HG03521 (cell line): ENCODE data around the gene MAML2.
A peak's percentile ranks its signal among the peaks of the same experiment; 100 is the strongest.

Experiments
- ATAC-seq: cut with Tn5 transposase; IDR thresholded peaks from one replicate; pipeline ENCODE4 v1.9.1; 2021; ENCODE audit warnings: mild to moderate bottlenecking, moderate library complexity; ENCODE audit not compliant: unreplicated experiment

Gene MAML2

DNA sequence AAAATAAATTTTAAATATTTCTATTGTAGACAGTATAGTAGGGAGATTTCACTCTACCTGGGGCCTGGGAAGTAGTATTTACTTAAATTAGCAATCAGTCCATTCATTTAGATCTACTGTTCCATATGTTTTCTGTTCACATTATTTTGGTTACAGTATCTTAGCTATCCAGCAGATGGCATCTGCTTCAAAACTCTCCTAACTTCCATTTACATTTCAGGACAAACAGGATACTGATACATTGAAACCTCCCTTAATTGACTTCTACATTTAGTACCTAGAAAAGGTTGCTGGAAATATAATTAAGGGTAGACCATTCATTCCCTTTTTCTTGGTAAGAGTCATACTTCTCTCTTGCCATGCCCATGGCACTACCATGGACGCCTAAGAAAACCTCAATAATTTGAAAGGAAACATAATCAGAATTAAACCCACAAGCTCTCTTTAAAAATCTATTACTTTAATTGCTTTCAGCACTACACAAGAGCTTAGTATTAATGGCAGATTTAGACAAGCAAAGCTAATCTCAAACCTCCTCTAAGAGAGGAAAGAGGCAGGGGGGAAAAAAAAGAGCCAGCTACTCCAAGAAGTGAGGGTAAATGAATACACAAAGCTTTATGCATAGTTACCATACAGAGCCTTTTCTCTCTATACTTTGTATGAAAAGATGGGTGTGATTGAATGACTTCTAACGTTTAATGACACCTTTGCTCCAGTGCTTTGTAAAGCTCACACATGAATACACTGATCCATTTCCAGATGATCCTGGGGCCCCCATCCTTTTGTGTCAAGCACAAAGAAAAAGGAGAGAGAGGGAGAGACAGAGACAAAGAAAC is 287.9 kb downstream of the MAML2 start:
- ATAC-seq: no peak

DNA sequence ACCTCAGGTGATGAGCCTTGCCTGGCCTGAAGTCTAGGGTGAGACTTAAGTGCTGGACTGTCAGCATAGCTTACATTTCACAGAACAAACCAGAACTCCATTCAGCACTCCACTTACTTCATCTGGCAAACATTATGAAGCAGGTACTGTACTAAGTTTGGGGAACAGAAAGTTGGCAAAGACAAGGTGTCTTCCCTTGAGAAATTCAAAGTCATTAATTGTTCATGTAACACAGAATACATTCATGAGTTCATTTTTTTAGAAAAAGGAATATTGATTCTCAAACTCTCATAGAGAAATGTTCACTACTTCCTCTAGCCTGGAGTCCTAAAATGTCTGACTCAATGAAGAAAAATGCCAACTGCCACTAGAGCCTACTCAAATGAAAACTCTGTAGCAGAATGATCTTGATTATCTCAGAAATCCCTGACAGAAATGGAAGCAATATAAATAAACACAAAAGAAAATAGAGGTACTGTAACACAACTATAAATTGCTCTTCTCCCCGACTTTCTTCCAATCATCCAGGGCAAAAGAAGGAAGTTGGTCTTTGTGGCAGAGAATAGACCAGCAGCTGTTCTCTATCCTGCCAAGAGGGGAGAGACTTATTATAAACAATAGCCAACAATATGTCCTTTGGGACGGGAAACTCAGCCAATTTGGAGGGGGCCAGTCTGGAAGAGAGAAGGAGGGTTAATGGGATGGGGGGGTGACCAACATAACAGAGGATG is 289.9 kb downstream of the MAML2 start:
- no peak for ATAC-seq

DNA sequence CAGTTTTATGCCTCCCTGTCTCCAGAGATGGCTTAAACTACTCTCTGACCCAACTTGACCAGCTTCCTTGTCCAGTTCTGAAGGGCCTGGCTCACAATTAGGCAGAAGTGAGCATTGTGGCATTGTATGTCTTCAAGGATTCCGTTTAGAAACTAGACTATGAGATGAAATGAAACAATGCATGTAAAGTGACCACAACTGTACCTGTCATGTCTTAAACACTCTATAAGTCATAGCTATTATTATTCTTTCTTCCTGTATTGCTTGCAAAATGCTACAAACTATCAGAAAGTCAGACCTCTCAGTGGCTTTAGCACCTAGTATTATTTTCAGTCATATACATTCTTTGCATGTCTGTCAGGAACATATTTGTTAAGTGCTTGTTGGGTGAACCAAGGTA is 291.2 kb downstream of the MAML2 start:
- peak; percentile 98 for ATAC-seq

DNA sequence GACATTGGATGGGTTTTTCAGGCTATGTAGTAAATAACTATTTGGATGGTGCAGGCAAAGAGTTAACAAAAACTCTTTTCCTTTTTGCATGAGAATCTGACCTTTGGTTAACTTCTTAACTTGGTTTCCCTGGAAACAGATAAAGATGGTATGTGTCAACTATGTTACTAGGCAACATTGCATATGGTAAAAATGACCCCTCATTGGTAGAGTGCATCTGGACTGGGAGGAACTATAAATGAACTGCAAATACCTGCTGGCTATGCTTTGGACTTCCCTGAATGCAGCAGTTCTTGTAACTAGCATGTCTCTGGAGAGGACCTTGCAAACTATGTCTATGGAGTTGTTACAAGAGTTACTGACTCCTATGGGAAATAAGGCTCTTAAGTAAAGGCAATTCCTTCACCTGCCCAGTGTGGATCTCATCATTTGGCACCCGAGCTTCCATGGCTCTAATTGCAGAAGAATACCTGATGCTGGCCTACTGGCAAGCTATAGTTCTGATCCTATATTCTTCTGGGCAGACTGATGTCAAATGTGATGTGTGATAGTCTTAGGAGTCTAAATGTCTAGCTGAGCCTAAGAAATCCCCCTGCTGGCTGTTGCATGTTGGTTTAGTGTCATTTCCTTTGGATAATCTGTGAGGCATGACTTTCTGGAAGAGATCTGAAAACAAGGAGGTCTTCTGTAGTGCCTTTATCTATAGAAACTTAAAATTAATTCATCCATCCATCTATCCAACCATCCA is 292.4 kb downstream of the MAML2 start:
- ATAC-seq: no peak

DNA sequence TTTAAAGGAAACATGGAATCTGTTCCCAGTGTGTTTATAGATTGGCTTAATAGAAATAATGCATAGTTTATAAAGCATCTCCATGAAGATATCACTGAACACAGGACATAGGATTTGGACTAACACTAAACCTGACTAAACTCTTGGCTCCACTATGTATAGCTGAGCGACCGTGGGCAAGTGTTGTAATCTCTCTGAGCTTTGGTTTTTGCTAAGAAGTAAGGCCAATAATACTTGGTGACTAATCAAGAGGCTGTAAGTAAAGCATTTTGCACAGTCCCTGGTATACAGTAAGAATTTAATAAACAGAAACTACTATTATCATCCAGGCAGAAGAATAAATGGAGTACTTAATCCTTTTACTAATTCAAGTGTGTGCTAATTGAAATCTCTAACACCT is 293.6 kb downstream of the MAML2 start:
- no peak for ATAC-seq

DNA sequence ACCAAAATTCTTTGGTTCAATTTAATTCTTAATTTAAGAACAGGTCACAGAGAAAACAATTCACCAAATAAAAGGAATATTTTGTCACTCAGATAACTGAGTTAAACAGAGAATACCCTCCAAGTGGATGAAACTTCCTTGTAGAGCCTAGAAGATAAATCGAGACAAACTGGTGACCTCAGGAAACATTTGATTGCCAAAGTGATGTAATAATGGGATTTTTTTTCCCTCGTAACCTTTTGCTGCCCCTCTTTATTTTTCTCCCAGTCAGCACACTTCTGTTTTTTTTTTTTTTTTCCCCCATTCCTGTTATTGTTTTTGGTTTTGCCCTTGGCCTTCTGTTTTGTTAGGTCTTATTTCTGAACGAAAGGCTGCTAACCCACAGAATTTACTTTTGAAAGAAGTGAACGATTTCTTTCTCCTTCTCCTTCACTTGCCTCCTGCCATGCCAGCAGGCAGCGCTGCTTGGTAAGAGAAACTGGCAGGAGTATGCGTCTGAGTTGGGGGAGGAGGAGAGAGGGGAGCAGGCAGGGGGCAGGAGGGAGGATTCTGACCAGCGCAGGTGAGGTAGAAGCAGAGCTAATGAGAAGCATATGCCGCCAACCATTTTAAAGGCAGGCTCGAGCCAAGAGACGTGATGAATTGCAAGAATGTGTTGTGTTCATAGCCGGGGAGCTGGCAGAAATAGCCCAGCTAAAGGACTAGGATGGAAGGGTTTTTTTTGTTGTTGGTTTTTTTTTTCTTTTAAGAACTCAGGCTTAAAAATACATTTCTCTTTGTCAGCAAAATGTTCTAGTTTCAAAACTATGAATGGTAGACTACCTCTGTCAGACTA is 297.2 kb downstream of the MAML2 start:
- no peak for ATAC-seq

DNA sequence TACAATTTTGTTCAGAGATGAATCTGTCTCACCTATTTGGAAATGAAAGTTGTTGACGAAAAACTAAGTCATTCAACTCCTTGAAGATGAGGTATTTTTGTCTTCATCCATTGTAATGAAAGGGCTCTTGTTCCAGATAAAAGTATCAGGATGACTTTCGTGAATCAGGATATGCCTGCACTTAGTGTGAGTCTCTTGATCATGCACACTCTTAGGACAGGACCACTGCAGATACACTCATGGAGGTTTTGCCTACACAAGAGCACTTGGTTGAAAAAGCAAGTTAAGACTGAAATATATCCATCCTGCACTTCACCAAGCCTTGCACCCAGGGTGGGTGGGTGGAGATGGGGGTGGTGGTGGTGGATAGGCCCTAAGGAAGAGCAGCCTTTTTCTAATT is 298.2 kb downstream of the MAML2 start:
- ATAC-seq: no peak

DNA sequence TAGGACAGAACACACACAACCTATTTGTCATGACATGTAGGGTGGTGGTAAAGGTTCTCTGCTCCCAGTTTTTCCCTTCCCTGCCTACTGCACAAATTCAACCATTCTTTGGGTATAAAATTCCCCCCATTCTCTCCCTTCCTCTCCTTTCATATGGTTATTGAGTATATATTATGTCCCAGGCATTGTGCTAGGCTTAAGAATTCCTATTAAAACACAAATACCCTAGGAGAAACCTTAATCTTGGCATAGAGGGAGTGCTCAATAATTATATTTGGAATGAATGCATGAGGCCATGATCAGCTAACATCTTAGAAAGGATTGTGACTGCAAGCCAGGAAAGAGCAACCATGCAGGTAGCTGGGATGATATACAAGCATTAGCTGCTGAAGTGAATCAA is 298.7 kb downstream of the MAML2 start:
- no peak for ATAC-seq

DNA sequence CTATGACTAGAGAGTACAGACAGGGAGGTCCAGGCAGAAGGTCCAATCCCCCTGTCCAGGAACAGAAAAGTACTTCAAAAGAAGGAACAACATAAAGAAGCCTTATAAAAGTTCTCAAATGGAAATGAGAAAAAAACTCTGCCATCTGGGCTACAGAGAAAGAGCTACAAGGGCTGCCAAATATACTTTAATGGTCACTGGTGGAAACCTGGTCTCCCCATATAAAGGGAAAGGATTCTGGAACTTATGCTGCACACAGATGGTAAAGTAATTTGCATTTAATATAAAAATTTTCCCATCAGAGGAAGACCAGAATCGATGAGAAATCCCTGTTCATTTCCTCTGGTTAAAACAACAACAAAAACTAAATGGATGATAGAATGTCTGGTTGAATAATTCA is 299.7 kb downstream of the MAML2 start:
- no peak for ATAC-seq

DNA sequence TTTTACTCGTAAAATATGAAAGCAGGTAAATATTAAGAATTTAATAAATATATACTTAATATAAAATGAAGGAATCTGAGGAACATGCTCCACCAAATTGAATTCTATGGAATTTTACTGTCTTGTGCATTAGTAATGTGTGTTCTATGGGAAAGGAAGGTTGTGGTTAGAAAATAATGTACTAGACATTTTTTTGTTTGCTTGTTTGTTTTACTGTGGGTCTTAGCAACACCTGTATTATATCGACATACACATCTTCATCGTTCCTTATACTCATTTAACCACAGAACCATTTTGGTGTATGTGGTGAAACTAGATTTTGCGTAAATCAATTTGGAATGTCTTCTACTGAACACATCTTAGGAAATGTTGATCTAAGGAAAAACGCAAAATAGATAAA is 304.9 kb downstream of the MAML2 start:
- ATAC-seq: no peak

DNA sequence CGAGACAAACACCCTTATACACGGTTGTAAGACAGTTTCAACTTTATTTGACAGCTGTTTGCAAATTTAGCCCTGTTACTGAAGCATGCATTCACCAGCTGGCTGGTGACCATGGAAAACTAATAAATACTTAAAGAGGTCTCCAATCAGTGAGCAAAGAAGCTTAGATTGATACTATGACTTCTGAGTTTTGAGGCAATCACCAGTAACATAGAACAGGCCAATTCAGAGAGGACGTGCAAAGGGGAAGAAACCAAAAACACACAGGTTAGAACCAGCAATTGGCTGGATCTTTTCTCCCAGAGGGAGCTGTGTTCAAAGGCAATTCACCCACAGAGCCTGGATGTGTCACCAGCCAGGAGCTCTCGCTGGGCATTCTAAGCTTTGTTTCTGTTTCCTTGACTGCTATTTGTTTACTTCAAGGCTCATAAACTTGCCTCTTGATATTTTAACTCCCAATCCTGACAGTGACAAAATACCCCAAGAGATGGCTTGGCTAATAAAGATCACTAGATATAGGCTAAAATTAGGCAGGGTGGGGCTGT is 305.5 kb downstream of the MAML2 start:
- ATAC-seq: no peak

DNA sequence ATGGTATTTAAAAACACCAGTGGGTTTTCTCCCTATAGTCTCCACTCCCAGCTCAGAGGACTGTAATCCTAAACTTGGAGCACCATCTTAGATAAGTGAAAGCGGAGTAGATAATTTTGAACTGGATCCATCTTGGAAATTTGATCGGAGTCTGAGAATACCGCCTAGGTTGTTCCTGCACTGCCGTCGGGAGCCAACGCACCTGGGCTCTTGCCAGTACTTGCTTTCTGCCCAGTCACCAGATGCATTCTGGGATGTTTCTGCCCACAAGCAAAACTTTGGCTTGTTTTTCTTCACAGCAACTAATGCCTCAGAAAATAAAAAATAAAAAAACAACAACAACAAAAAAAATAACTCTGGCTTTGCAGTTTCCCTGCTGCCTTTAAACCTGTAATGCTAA is 306.1 kb downstream of the MAML2 start:
- no peak for ATAC-seq

DNA sequence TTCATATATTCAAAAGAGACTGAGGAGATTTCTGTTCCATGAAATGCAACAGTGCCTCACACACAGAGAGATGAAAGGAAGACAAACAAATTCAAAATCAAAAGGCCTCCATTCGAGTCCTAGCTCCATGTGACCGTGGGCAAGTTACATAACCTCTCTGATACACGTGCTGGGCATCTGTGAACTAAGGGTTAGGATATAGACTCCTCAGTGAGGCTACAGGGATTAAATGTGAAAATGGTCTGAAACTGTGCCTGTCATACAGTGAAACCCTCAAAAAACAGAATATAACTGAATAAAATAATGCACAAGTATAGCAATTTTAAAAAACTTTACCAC is 307.3 kb downstream of the MAML2 start:
- ATAC-seq: no peak

DNA sequence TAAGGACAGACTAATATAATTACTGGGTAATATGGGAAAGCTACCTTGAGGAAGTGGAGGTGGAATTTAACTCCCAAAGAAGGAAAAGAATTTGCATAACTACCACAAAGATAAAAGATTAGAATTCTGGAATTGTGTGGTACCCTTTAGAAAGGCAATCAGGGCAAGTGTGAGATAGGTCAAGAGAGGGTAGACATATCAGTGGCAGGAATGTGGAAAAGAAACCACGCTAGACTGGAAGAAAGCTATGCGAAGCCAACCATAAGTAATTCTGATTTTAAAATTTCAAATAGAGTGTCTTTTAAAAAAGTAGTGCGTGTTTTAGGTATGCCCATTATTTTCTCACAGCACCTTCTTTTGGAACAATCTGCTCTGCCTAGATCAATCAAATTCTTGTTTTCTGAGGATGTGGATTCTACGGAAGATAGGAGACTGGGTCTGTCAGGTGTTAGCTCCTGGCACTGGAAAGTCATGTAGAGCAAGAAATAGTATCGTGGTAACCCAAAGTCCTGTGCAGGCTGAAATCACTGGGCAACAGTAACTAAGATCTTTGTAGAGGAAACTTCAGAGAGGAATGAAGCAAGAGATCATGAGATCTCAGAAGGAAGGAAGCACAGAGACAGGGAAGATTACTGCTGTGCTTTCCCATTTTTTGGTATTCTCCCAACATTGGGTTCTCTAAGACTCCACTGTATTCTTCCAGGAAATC is 307.8 kb downstream of the MAML2 start:
- ATAC-seq: no peak

DNA sequence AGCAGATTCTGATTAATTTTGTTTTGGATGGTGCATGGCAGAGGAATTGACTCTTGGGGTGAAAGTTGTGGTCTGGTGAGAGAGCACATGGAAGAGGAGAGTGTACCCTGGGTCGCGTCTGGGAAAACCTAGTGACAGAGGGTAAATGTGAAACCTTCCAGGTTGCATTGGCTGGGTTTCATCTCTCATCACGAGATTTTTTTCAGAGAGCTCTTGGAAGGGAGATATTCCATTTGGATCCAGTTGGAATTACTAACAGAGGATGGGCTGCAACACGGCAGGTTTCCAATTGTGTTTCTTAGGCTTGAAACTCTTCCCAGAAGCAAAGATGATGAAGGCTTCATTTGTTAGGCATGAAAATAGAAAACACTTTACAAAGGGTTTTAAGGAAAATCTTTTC is 309.4 kb downstream of the MAML2 start:
- ATAC-seq: no peak

DNA sequence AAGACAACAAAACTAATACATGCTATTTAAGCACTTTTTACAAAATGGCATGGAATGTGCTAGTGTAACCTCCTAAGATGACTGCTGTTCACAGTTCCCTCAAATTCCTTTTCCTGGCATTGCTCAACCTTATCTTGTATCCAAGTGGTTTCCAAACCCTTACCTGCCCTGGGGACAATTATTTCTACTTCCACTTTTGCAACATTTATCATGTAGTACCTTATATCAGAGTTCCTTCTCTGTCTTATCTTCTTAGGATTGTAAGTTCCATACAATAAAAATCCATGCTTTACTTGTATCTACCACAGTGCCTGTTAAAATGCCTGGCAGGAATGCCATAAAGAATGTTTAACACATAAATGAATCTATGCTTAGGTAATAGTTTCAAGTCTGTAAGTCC is 309.9 kb downstream of the MAML2 start:
- no peak for ATAC-seq

DNA sequence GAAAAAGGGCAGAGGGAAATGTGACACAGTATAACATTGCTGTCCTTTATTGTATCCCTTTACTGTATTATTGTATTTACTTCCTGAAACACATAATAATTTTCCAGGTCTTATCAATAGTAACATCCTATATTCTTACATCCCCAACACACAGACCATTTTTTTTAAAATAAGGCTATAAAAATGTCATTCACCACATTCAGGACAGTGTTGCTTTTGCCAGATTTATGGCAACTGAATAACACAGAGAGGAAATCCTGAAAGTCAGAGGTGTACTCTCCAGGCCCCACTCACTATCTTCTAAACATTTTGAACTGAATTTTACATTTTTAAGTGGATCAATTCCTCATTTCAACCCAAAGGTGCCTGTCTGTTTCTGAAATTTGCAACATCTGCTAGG is 314.2 kb downstream of the MAML2 start:
- no peak for ATAC-seq

DNA sequence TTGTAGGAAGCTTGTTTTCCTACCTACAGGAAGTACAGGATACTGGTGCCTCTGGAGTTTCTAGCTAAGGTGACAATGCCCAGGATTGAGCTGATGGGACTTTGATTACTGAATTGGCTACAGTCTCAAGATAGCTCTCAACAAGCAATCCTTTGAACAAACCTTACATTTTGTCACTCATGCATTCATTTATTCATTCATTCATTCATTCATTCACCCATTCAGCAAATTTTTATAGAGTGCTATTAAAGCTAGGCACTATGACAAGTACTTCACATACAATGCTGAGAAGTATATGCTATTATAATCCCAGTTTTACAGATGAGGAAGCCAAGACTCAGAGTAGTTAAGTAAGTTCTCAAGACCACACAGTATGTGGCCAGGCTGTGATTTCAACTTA is 316.0 kb downstream of the MAML2 start:
- ATAC-seq: no peak

DNA sequence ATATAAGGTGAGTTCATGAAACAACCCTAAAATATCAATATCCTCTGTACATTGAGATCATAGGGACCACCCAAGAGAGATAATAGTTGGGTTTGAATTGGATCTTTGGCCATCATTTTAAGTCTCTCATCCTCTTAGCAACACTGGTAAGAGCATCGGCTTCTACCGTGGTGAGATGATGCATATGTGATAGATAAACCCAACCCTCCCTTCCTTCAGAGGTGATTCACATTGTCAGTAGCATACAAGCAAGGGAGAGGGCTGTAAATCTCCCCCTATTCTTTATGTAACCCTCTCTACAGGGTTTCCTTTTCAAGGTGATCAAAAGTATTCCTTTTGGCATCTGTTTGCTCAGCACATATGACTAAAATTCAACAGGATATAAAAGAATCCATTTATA is 316.7 kb downstream of the MAML2 start:
- no peak for ATAC-seq

DNA sequence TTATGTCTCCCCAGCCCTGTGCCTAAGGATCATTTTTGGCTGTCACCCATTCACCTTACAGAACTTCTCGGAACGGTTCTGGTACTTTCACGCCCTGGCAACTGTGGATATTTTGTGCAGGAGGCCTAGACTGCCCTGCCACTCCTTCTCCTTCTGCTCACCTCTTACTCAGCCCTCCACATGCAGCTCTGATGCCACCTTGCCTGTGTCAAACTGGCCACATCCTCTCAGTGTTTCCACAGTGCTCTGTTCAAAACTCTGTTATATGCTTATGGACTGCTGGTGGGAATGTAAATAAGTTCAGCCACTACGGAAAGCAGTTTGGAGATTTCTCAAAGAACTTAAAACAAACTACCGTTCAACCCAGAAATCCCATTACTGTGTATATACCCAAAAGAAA is 318.3 kb downstream of the MAML2 start:
- ATAC-seq: no peak
